Endothelial cell of umbilical vein (primary cell): Measurements from ENCODE around the gene TAF11L13. TPM values are rescaled to one million over a fixed set of nuclear protein-coding genes. Genes with fewer than 3 reads are reported as not detected.

Source experiments
- BruUV-seq: library from RNA; stranded (reverse); fragments of 400-500 nt; replicated peaks from 2 replicates; lab custom pipeline; 2021; lab: Mats Ljungman, UMichigan
- CTCF ChIA-PET: fragments of 300-600, 350-600 bp; sonication (Branson Sonifier 250); formaldehyde crosslinking; loops from one replicate; lab custom pipeline; 2021; ENCODE audit warnings: antibody characterized with exemption, inconsistent platforms; lab: Charles Lee
- POLR2A ChIA-PET: fragments of 300-600, 350-600 bp; sonication (Branson Sonifier 250); formaldehyde crosslinking; loops from one replicate; lab custom pipeline; 2021; ENCODE audit warnings: antibody characterized with exemption, inconsistent platforms; lab: Charles Lee
- DNase-seq: peaks from one replicate; pipeline ENCODE4 v3.0.0-alpha.2; 2011; ENCODE audit warnings: low read depth, low spot score
- FAIRE-seq: peaks from 2 replicates; lab custom pipeline; 2011; peaks lifted over from hg19 to GRCh38; lab: Jason Lieb, UNC
- H2AFZ ChIP-seq: 2 replicates; pipeline ENCODE4 v1.6.0; 2012; ENCODE audit warnings: low read depth, low read length, control low read depth, inconsistent platforms
- H3K27ac ChIP-seq: 2 replicates; pipeline ENCODE4 v1.5.1; 2011; ENCODE audit warnings: low read depth, mild to moderate bottlenecking, control low read depth, low read length, moderate library complexity; ENCODE audit not compliant: insufficient read depth
- H3K27me3 ChIP-seq, 2 experiments: 2 replicates each; pipeline versions ENCODE4 v1.6.0 to v1.6.1; 2011; ENCODE audit warnings: low read length in 2 of 2, mixed read lengths in 1 of 2; ENCODE audit not compliant: control insufficient read depth in 2 of 2, insufficient read depth in 2 of 2
- H3K36me3 ChIP-seq, 2 experiments: 2 replicates in 1 of 2; 3 replicates in 1 of 2; pipeline ENCODE4 v1.5.1; 2011; ENCODE audit warnings: low read length in 2 of 2, mild to moderate bottlenecking in 1 of 2, moderate library complexity in 1 of 2; ENCODE audit not compliant: control insufficient read depth in 2 of 2, insufficient read depth in 2 of 2; ENCODE audit errors: extremely low read depth in 1 of 2
- H3K4me1 ChIP-seq: 3 replicates; pipeline ENCODE4 v1.5.1; 2011; ENCODE audit warnings: mild to moderate bottlenecking, low read length; ENCODE audit not compliant: control insufficient read depth, insufficient read depth; ENCODE audit errors: extremely low read depth
- H3K4me2 ChIP-seq: 2 replicates; pipeline ENCODE4 v1.6.1; 2011; ENCODE audit warnings: low read length, control low read depth, mixed read lengths; ENCODE audit not compliant: insufficient read depth
- H3K4me3 ChIP-seq, 3 experiments: fragments of 200-600 bp in 1 of 3; sonication (generic), shearing (Covaris generic) in 1 of 3; replicated peaks in 1 of 3; 2 replicates each; pipeline ENCODE4 v1.5.1; 2011 to 2016; ENCODE audit warnings: control low read depth in 3 of 3, low read length in 3 of 3, mild to moderate bottlenecking in 2 of 3, inconsistent platforms in 1 of 3, low read depth in 1 of 3, moderate library complexity in 1 of 3; ENCODE audit not compliant: insufficient read depth in 1 of 3
- H3K79me2 ChIP-seq: 2 replicates; pipeline ENCODE4 v1.6.0; 2012; ENCODE audit warnings: low read length, inconsistent platforms; ENCODE audit not compliant: control insufficient read depth, insufficient read depth
- H3K9ac ChIP-seq: replicated peaks from 2 replicates; pipeline ENCODE3; 2011; ENCODE audit warnings: low read length, control low read depth; ENCODE audit not compliant: insufficient read depth; ENCODE audit errors: extremely low read depth
- H3K9me1 ChIP-seq: replicated peaks from 3 replicates; pipeline ENCODE4 v1.6.0; 2011; ENCODE audit warnings: mild to moderate bottlenecking, low read length; ENCODE audit not compliant: control insufficient read depth, insufficient read depth; ENCODE audit errors: extremely low read depth
- H3K9me3 ChIP-seq: replicated peaks from 2 replicates; pipeline ENCODE4 v1.5.1; 2012; ENCODE audit warnings: low read length, inconsistent platforms; ENCODE audit not compliant: control insufficient read depth, insufficient read depth
- H4K20me1 ChIP-seq: replicated peaks from 2 replicates; pipeline ENCODE3; 2011; ENCODE audit warnings: mild to moderate bottlenecking, low read length; ENCODE audit not compliant: control insufficient read depth, insufficient read depth; ENCODE audit errors: extremely low read depth
- CTCF ChIP-seq, 2 donors: IDR thresholded peaks; 1 replicate in 1 of 2; 2 replicates in 1 of 2; pipeline ENCODE4 v1.5.1; 2011; ENCODE audit warnings: low read length in 2 of 2, mild to moderate bottlenecking in 2 of 2, moderate library complexity in 2 of 2, control low read depth in 1 of 2, inconsistent platforms in 1 of 2, low read depth in 1 of 2; ENCODE audit not compliant: insufficient read depth in 1 of 2; ENCODE audit errors: extremely low read depth in 1 of 2
- EZH2 ChIP-seq: IDR thresholded peaks from 2 replicates; pipeline ENCODE4 v1.6.1; 2012; ENCODE audit warnings: borderline replicate concordance, low read depth, mild to moderate bottlenecking, moderate library complexity, low read length, inconsistent platforms; ENCODE audit not compliant: severe bottlenecking
- FOS ChIP-seq: IDR thresholded peaks from 2 replicates; pipeline ENCODE4 v1.6.1; 2011; ENCODE audit warnings: mild to moderate bottlenecking, low read length, moderate library complexity, borderline replicate concordance; ENCODE audit not compliant: insufficient read depth
- GATA2 ChIP-seq: IDR thresholded peaks from 2 replicates; pipeline ENCODE4 v1.7.0; 2011; ENCODE audit warnings: low read depth, mild to moderate bottlenecking, moderate library complexity, mixed read lengths, low read length; ENCODE audit not compliant: insufficient read length, insufficient read depth
- JUN ChIP-seq: IDR thresholded peaks from 2 replicates; pipeline ENCODE4 v1.6.1; 2011; ENCODE audit warnings: borderline replicate concordance, low read depth; ENCODE audit not compliant: insufficient read length, insufficient read depth
- MYC ChIP-seq: IDR thresholded peaks from one replicate; pipeline ENCODE4 v1.6.1; 2011; ENCODE audit warnings: mild to moderate bottlenecking, low read depth, low read length
- POLR2A ChIP-seq: IDR thresholded peaks from 2 replicates; pipeline ENCODE4 v1.6.1; 2012; ENCODE audit warnings: low read depth, mild to moderate bottlenecking, control low read depth, low read length
- POLR2AphosphoS5 ChIP-seq: IDR thresholded peaks from 2 replicates; pipeline ENCODE4 v1.6.1; 2012; ENCODE audit warnings: low read depth, mild to moderate bottlenecking, control low read depth, low read length, moderate library complexity; ENCODE audit not compliant: insufficient read depth
- dilution Hi-C: fragments of 300-500 bp; cut with MboI; formaldehyde crosslinking; loops from one replicate; pipeline ENCODE4 v1.15.0; 2019; ENCODE audit warnings: low sequenced_read_pairs; ENCODE audit not compliant: extremely low pct_ligation_motif_present
- intact Hi-C: fragments of 100-400 bp; cut with micrococcal nuclease; formaldehyde crosslinking; loops from one replicate; pipeline ENCODE4 v1.10.0; 2022
- polyA plus RNA-seq, 4 experiments: library from polyadenylated mRNA; depleted of rRNA in 3 of 4; stranded (reverse) in 3 of 4; unstranded in 1 of 4; fragments of >200 nt; gene quantifications; 2 replicates each; pipeline versions ENCODE4 v1.2.1 to v1.2.3, GENCODE V29; 2011 to 2012; ENCODE audit warnings: missing spikeins in 1 of 4
- small RNA-seq: library from RNA; depleted of rRNA; stranded (forward); fragments of <200 nt; gene quantifications from one replicate; pipeline ENCODE3, GENCODE V24; 2012; ENCODE audit warnings: low replicate concordance, low read depth; ENCODE audit not compliant: insufficient read depth, insufficient read length
- total RNA-seq: library from RNA; stranded (reverse); gene quantifications from 2 replicates; pipeline ENCODE4 v1.2.3, GENCODE V29; 2021
- TF ChIP-seq, protein P1 (sequence below): IDR thresholded peaks from 2 replicates; pipeline ENCODE4 v1.6.1; 2011; ENCODE audit not compliant: insufficient read depth, insufficient read length

Gene TAF11L13
- total and polyA plus RNA-seq, 2 donors (not counting 3 experiments of a cell fraction or from before 2014, with no cell fraction given) = not detected

DNA sequence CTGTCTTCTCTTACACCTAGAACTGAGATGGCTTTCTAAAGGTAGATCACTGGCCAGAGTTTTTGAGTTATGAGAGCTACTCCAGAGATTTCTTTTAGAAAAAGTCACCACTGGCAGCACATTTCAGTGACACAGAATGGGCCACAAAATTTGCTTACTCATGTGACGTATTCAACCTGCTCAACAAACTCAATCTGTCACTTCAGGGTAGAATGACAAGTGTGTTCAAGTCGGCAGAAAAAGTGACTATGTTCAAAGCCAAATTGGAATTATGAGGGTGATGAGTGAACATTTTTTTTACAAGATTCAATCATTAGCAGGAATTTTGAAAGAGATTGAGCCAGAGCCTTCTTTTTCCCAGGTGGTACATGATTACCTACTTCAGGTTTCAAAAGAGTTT is 48.8 kb downstream of the TAF11L13 start:
- H4K20me1 ChIP-seq = no peaks in the 10 kb centered on the region
- no peak overlapping the region for H3K27ac ChIP-seq
- no peak for DNase-seq
- dilution Hi-C loops (no loop called here), intact Hi-C loops (no loop called here)
- no peaks in the 10 kb centered on the region for H3K36me3 ChIP-seq
- H3K9me1 ChIP-seq = no peaks in the 10 kb centered on the region
- H3K4me3 ChIP-seq = no peak overlapping the region
- H3K9ac ChIP-seq = no peak overlapping the region
- H3K4me2 ChIP-seq = no peak overlapping the region
- H3K9me3 ChIP-seq = no peaks in the 10 kb centered on the region
- TF ChIP-seq MYC = no peak
- TF ChIP-seq, protein P1, sequence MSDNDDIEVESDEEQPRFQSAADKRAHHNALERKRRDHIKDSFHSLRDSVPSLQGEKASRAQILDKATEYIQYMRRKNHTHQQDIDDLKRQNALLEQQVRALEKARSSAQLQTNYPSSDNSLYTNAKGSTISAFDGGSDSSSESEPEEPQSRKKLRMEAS = no peak
- TF ChIP-seq FOS = no peak
- TF ChIP-seq JUN = no peak
- no peak for TF ChIP-seq GATA2
- no peak for TF ChIP-seq CTCF (IDR thresholded peaks at IDR 0.05; ENCODE audit: extremely low read depth in 1 of 2, insufficient read depth in 1 of 2, low read depth in 1 of 2, low read length in 2 of 2)
- no peak for TF ChIP-seq EZH2
- no peak for TF ChIP-seq POLR2AphosphoS5
- no peak for TF ChIP-seq POLR2A
- no peaks in the 10 kb centered on the region for H3K79me2 ChIP-seq
- no peaks in the 10 kb centered on the region for H3K27me3 ChIP-seq
- CTCF ChIA-PET = no interaction called here
- H3K4me1 ChIP-seq = no peaks in the 10 kb centered on the region
- POLR2A ChIA-PET = no interaction called here
- no peak for FAIRE-seq
- no TSS peak for BruUV-seq
- H2AFZ ChIP-seq = no peak overlapping the region

Small RNA genes within 50 kb of the gene (small RNA-seq; reads per million reads assigned to genes)
- gene AC233724.1 = not detected
- not detected for gene AC233724.12
- gene AC233724.2 = not detected
- gene AC233724.3 = not detected
- not detected for gene AC233724.4
- gene AC233724.6 = not detected
- not detected for gene AC233724.7

Other genes with a start within 250 kb of the TAF11L13 start
- not detected in 2 replicates for gene TAF11L2, start 133.9 kb upstream of the TAF11L13 start, total RNA-seq
- not detected in 2 replicates for gene TAF11L2, start 133.9 kb upstream of the TAF11L13 start, polyA plus RNA-seq
- gene TAF11L3, start 113.7 kb upstream of the TAF11L13 start, total RNA-seq = not detected in 2 replicates
- gene TAF11L3, start 113.7 kb upstream of the TAF11L13 start, polyA plus RNA-seq = not detected in 2 replicates
- not detected in 2 replicates for gene TAF11L4, start 110.3 kb upstream of the TAF11L13 start, total RNA-seq
- not detected in 2 replicates for gene TAF11L4, start 110.3 kb upstream of the TAF11L13 start, polyA plus RNA-seq
- not detected in 2 replicates for gene TAF11L5, start 106.9 kb upstream of the TAF11L13 start, total RNA-seq
- gene TAF11L5, start 106.9 kb upstream of the TAF11L13 start, polyA plus RNA-seq = not detected in 2 replicates
- gene TAF11L6, start 103.4 kb upstream of the TAF11L13 start, total RNA-seq = not detected in 2 replicates
- not detected in 2 replicates for gene TAF11L6, start 103.4 kb upstream of the TAF11L13 start, polyA plus RNA-seq
- not detected in 2 replicates for gene TAF11L7, start 46.3 kb upstream of the TAF11L13 start, total RNA-seq
- gene TAF11L7, start 46.3 kb upstream of the TAF11L13 start, polyA plus RNA-seq = not detected in 2 replicates
- gene TAF11L8, start 41.1 kb upstream of the TAF11L13 start, total RNA-seq = not detected in 2 replicates
- gene TAF11L8, start 41.1 kb upstream of the TAF11L13 start, polyA plus RNA-seq = not detected in 2 replicates
- not detected in 2 replicates for gene TAF11L9, start 37.7 kb upstream of the TAF11L13 start, total RNA-seq
- not detected in 2 replicates for gene TAF11L9, start 37.7 kb upstream of the TAF11L13 start, polyA plus RNA-seq
- gene TAF11L10, start 34.3 kb upstream of the TAF11L13 start, total RNA-seq = not detected in 2 replicates
- gene TAF11L10, start 34.3 kb upstream of the TAF11L13 start, polyA plus RNA-seq = not detected in 2 replicates
- not detected in 2 replicates for gene TAF11L11, start 27.9 kb upstream of the TAF11L13 start, total RNA-seq
- gene TAF11L11, start 27.9 kb upstream of the TAF11L13 start, polyA plus RNA-seq = not detected in 2 replicates
- not detected in 2 replicates for gene TAF11L12, start 21.7 kb upstream of the TAF11L13 start, total RNA-seq
- not detected in 2 replicates for gene TAF11L12, start 21.7 kb upstream of the TAF11L13 start, polyA plus RNA-seq
- not detected in 2 replicates for gene TAF11L14, start 2.4 kb downstream of the TAF11L13 start, total RNA-seq
- gene TAF11L14, start 2.4 kb downstream of the TAF11L13 start, polyA plus RNA-seq = not detected in 2 replicates